Psoas muscle (tissue), 8 donors: Measurements from ENCODE around the gene PNLIPRP3. TPM values are rescaled to one million over a fixed set of nuclear protein-coding genes. Genes with fewer than 3 reads are reported as not detected.

Experiments
- ATAC-seq, 4 donors: fragments of 200-7000 bp; cut with Tn5 transposase; one replicate each; pipeline ENCODE4 v1.9.1; 2020; ENCODE audit warnings: moderate library complexity in 3 of 4, mild to moderate bottlenecking in 2 of 4
- DNase-seq, 2 donors: peaks; one replicate each; pipeline ENCODE4 v3.0.0-alpha.2; 2020
- H3K27ac ChIP-seq: fragments of 200-600 bp; one replicate; pipeline ENCODE4 v1.8.0; 2022
- H3K27me3 ChIP-seq, 3 donors: fragments of 200-600 bp in 1 of 3; one replicate each; pipeline versions ENCODE4 v1.6.1 to v1.8.0; 2013 to 2022; ENCODE audit warnings: low read length in 2 of 3, mild to moderate bottlenecking in 2 of 3, moderate library complexity in 1 of 3; ENCODE audit not compliant: insufficient read depth in 3 of 3
- H3K36me3 ChIP-seq, 2 donors: fragments of 200-600 bp in 1 of 2; one replicate each; pipeline versions ENCODE4 v1.6.1 to v1.8.0; 2013 to 2022; ENCODE audit warnings: low read depth in 1 of 2, mild to moderate bottlenecking in 1 of 2, moderate library complexity in 1 of 2; ENCODE audit not compliant: insufficient read depth in 1 of 2
- H3K4me1 ChIP-seq: fragments of 200-600 bp; one replicate; pipeline ENCODE4 v1.8.0; 2022
- H3K4me3 ChIP-seq: fragments of 200-600 bp; one replicate; pipeline ENCODE4 v1.8.0; 2022; ENCODE audit warnings: mild to moderate bottlenecking
- H3K9me3 ChIP-seq: fragments of 200-600 bp; one replicate; pipeline ENCODE4 v1.8.0; 2022
- WGBS, 3 donors: extraction: QIAGEN DNeasy Blood & Tissue Kit; methylation state at CpG; one replicate each; pipeline versions ENCODE4 v1.1.6 to v1.1.7; 2013; 5-methylcytosine and 5-hydroxymethylcytosine counted together
- intact Hi-C, 2 donors: fragments of 100-400 bp; cut with DNase I; formaldehyde crosslinking; loops; one replicate each; pipeline versions ENCODE4 v1.11.0 to v1.14.2; 2022
- polyA plus RNA-seq, 3 donors: library from polyadenylated mRNA; stranded (reverse); fragments of 200-250 nt; gene quantifications; one replicate each; pipeline ENCODE4 v1.2.3, GENCODE V29; 2013
- total RNA-seq, 4 donors: library from RNA; stranded (reverse); fragmentation: NEBNext Ultra II Directional in 2 of 4; extraction: Animal tissue kit (Norgen Biotek cat#: 25700) in 2 of 4; gene quantifications; one replicate each; pipeline versions ENCODE4 v1.2.1 to v1.2.4, GENCODE V29; 2021 to 2023
- TF ChIP-seq, protein P1 (sequence below): fragments of 200-600 bp; IDR thresholded peaks from one replicate; pipeline ENCODE4 v1.8.0; 2022; ENCODE audit warnings: antibody characterized with exemption
- donor health status: healthy with polysubstance abuse.
- donor health status: DM: no; HTN: no; CAD: no; lungs with moderate emphysema.
- donor health status: Bipolar disorder and iron deficiency.
- donor health status: healthy.
- donor health status: DM: yes; HTN: yes; CAD: no.
- donor health status: DM: no; HTN: no; CAD: no.
- donor health status: DM: no; HTN: no; CAD: no.
- donor health status: DM: yes; HTN: yes; CAD: no.

PNLIPRP3 gene
- total and polyA plus RNA-seq, 7 donors: not detected

DNA sequence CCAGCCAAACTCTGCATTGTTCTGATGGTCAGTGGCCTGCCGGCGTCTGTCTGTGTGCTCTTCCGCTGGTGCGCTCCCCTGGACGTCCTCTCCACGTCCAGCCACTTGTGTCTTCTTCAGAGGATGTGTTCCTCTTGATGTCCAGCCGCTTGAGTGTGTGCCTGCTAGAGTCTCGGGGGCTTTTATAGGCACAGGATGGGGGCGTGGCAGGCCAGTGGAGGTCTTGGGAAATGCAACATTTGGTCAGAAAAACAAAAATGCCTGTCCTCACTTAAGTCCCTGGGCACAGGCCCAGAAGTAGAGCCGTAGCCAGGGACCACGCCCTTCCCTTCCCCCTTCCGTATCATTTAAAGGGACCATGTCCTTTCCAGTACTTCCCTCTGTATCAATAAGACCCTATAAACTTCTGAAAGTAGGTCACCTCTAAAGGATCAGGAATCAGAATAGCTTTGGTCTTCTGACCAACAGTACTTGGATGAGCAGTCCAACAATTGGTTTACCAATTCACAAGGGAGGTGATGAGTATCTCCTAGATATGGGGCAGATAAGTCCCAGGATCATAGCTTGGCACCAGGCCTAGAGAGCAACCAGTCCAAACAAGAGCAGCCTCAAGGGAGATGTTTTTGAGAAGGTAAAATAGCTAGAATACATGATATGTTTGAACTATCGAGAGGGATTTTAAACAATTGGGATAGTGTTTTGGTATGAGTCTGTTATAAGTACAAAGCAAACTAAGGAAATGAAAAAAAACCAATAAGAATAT, 32.2 kb upstream of the PNLIPRP3 start:
- 63 to 71% (median 64%) methylated on average over 13 of the region's 13 CpGs for WGBS, 3 donors
- TF ChIP-seq, protein P1, sequence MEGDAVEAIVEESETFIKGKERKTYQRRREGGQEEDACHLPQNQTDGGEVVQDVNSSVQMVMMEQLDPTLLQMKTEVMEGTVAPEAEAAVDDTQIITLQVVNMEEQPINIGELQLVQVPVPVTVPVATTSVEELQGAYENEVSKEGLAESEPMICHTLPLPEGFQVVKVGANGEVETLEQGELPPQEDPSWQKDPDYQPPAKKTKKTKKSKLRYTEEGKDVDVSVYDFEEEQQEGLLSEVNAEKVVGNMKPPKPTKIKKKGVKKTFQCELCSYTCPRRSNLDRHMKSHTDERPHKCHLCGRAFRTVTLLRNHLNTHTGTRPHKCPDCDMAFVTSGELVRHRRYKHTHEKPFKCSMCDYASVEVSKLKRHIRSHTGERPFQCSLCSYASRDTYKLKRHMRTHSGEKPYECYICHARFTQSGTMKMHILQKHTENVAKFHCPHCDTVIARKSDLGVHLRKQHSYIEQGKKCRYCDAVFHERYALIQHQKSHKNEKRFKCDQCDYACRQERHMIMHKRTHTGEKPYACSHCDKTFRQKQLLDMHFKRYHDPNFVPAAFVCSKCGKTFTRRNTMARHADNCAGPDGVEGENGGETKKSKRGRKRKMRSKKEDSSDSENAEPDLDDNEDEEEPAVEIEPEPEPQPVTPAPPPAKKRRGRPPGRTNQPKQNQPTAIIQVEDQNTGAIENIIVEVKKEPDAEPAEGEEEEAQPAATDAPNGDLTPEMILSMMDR: no peak
- intact Hi-C loops: no loop called here

DNA sequence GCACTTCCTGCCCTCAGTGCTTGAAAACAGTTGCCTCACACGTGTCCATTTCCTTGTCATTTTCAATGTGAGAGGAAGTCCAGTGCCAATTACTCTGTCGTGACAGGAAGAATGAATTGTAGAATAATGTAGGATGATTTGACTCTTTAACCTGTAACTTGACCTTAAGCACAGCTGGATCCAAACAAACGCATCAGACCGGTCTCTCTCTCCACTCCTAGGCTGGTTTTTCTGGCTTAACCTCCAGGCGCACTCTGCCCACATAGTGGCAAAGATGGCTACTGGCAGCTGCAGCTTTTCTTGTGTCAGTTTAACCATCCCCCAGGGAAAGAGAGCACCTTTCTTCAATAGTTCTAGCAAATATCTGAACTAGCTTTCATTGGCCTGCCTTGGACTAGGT, 29.4 kb upstream of the PNLIPRP3 start:
- H3K9me3 ChIP-seq: no peaks in the 10 kb centered on the region
- ATAC-seq (no peak), DNase-seq (no peak)
- no peaks in the 10 kb centered on the region for H3K36me3 ChIP-seq
- intact Hi-C loops: no loop called here
- H3K27ac ChIP-seq: no peak overlapping the region
- no peak overlapping the region for H3K4me3 ChIP-seq
- H3K4me1 ChIP-seq: no peaks in the 10 kb centered on the region
- no peaks in the 10 kb centered on the region for H3K27me3 ChIP-seq
- 26 to 35% (median 32%) methylated on average over 5 of the region's 5 CpGs for WGBS, 3 donors
- TF ChIP-seq, protein P1: no peak

More for the DNA sequence above, 32.2 kb upstream of the PNLIPRP3 start:
- Histone ChIP-seq H3K4me3 (no peak overlapping the region), H3K9me3 (no peaks in the 10 kb centered on the region), H3K36me3 (no peaks in the 10 kb centered on the region), H3K27ac (no peak overlapping the region), H3K27me3 (no peaks in the 10 kb centered on the region), H3K4me1 (no peaks in the 10 kb centered on the region)
- no peak for ATAC-seq
- no peak for DNase-seq

DNA sequence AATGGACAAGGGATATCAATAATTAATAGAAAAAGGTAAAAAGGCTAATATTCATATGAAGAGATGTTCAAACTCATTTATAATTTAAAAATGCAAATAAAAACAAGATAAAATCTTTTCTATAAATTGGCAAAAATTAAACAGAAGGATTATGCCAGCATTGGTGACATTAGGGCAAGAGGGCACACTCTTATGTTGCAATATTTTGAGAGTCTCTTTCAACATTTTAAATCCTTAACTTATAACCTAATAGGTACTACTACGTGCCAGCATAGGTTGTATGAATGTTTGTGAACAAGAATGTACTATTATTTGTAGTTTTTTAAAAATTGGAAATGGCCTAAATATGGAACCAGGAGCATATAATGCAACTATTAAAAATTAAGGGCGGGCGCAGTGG, 24.8 kb upstream of the PNLIPRP3 start:
- no peak overlapping the region for H3K27ac ChIP-seq
- H3K27me3 ChIP-seq: no peaks in the 10 kb centered on the region
- TF ChIP-seq, protein P1: no peak
- no peaks in the 10 kb centered on the region for H3K36me3 ChIP-seq
- DNase-seq (no peak), ATAC-seq (no peak)
- H3K9me3 ChIP-seq: no peaks in the 10 kb centered on the region
- H3K4me1 ChIP-seq: no peaks in the 10 kb centered on the region
- WGBS, 3 donors: 91 to 95% (median 92%) methylated on average over 3 of the region's 3 CpGs
- intact Hi-C loops: no loop called here
- no peak overlapping the region for H3K4me3 ChIP-seq

DNA sequence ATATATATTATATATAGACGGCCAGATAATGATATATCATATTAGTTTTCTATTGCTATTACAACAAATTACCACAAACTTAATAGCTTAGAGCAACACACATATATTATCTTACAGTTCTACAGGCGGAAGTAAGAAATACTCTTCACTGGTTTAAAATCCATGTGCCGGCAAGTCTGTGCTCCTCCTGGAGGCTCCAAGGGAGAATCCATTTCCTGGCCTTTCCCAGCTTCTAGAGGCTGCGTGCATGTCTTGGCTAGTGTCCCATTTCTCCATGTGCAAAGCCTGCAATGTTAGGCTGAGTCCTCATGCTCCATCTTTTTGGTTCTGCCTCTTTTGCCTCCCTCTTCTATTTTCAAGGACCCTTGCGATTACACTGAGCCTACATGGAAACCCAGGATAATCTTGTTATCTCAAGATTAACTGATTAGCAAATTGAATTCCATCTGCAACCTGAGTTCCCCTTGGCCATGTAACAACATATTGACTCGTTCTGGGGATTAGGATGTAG, 23.9 kb upstream of the PNLIPRP3 start:
- Histone ChIP-seq H3K9me3 (no peaks in the 10 kb centered on the region), H3K27me3 (no peaks in the 10 kb centered on the region), H3K4me3 (no peak overlapping the region), H3K36me3 (no peaks in the 10 kb centered on the region), H3K4me1 (no peaks in the 10 kb centered on the region), H3K27ac (no peak overlapping the region)
- intact Hi-C loops: no loop called here
- 61 to 72% (median 65%) methylated on average over 6 of the region's 6 CpGs for WGBS, 3 donors
- ATAC-seq: no peak
- no peak for DNase-seq
- TF ChIP-seq, protein P1: no peak
